IMR-90 (cell line): ENCODE results near the gene TMX2. TPM values are rescaled to one million over a fixed set of nuclear protein-coding genes. Genes with fewer than 3 reads are reported as not detected.

ENCODE experiments used
- ATAC-seq: fragments of 200-7000 bp; cut with Tn5 transposase; 2 replicates; pipeline ENCODE4 v1.9.1; 2020; ENCODE audit warnings: low read depth, mild to moderate bottlenecking, moderate library complexity
- BruUV-seq: library from RNA; stranded (reverse); fragments of 400-500 nt; replicated peaks from 2 replicates; lab custom pipeline; 2021; lab: Mats Ljungman, UMichigan
- CTCF ChIA-PET: fragments of 300-600 bp; formaldehyde crosslinking; extraction: SDS; loops from one replicate; lab custom pipeline; 2021; ENCODE audit warnings: antibody characterized with exemption; lab: Yijun Ruan, JAX
- POLR2A ChIA-PET: fragments of 300-600 bp; sonication (Branson Sonifier 250); formaldehyde crosslinking; loops from one replicate; lab custom pipeline; 2022; ENCODE audit warnings: antibody characterized with exemption; ENCODE audit not compliant: unreplicated experiment; lab: Charles Lee
- DNase-seq: peaks from one replicate; pipeline ENCODE4 v3.0.0; 2013
- H2AFZ ChIP-seq: replicated peaks from 2 replicates; pipeline ENCODE3; 2013; ENCODE audit warnings: low read length, mild to moderate bottlenecking; ENCODE audit not compliant: poor library complexity
- H2AK5ac ChIP-seq: 2 replicates; pipeline ENCODE4 v1.6.1; 2013; ENCODE audit warnings: low read depth, low read length, inconsistent platforms
- H2AK9ac ChIP-seq: replicated peaks from 2 replicates; pipeline ENCODE3; 2013; ENCODE audit warnings: mild to moderate bottlenecking, low read depth, low read length, moderate library complexity; ENCODE audit not compliant: poor library complexity
- H2BK120ac ChIP-seq: 2 replicates; pipeline ENCODE4 v1.6.1; 2013; ENCODE audit warnings: low read depth, low read length, inconsistent platforms
- H2BK15ac ChIP-seq: 3 replicates; pipeline ENCODE4 v1.6.1; 2013; ENCODE audit warnings: low read depth, low read length, inconsistent platforms
- H2BK20ac ChIP-seq: 2 replicates; pipeline ENCODE4 v1.6.1; 2013; ENCODE audit warnings: low read depth, mild to moderate bottlenecking, inconsistent platforms, low read length, moderate library complexity
- H2BK5ac ChIP-seq: 2 replicates; pipeline ENCODE4 v1.6.1; 2013; ENCODE audit warnings: mild to moderate bottlenecking, low read depth, low read length, inconsistent platforms; ENCODE audit not compliant: poor library complexity, severe bottlenecking
- H3K14ac ChIP-seq: replicated peaks from 2 replicates; pipeline ENCODE4 v1.6.1; 2013; ENCODE audit warnings: low read depth, low read length, inconsistent platforms
- H3K18ac ChIP-seq: 2 replicates; pipeline ENCODE4 v1.6.1; 2013; ENCODE audit warnings: low read depth, low read length, control low read depth
- H3K23ac ChIP-seq: 2 replicates; pipeline ENCODE4 v1.6.1; 2013; ENCODE audit warnings: low read depth, low read length, inconsistent platforms
- H3K27ac ChIP-seq: 2 replicates; pipeline ENCODE4 v1.5.1; 2013; ENCODE audit warnings: mild to moderate bottlenecking, control low read depth, low read length; ENCODE audit not compliant: insufficient read depth
- H3K27me3 ChIP-seq: 2 replicates; pipeline ENCODE4 v1.6.1; 2013; ENCODE audit warnings: low read length; ENCODE audit not compliant: control insufficient read depth, insufficient read depth
- H3K36me3 ChIP-seq: 2 replicates; pipeline ENCODE4 v1.6.1; 2013; ENCODE audit warnings: low read length, mixed read lengths; ENCODE audit not compliant: control insufficient read depth, insufficient read depth
- H3K4ac ChIP-seq: 2 replicates; pipeline ENCODE4 v1.6.1; 2013; ENCODE audit warnings: low read depth, low read length, inconsistent platforms
- H3K4me1 ChIP-seq: 2 replicates; pipeline ENCODE4 v1.6.1; 2013; ENCODE audit warnings: low read length, mixed read lengths; ENCODE audit not compliant: control insufficient read depth, insufficient read depth
- H3K4me2 ChIP-seq: 2 replicates; pipeline ENCODE4 v1.6.1; 2013; ENCODE audit warnings: low read depth, mild to moderate bottlenecking, control low read depth, low read length, moderate library complexity
- H3K4me3 ChIP-seq: 2 replicates; pipeline ENCODE4 v1.5.1; 2013; ENCODE audit warnings: low read depth, mild to moderate bottlenecking, control low read depth, low read length, moderate library complexity; ENCODE audit not compliant: insufficient read depth
- H3K56ac ChIP-seq: 2 replicates; pipeline ENCODE4 v1.6.1; 2013; ENCODE audit warnings: low read length, inconsistent platforms; ENCODE audit not compliant: insufficient read depth; ENCODE audit errors: extremely low read depth
- H3K79me1 ChIP-seq, 2 experiments: 2 replicates each; pipeline ENCODE4 v1.6.1; 2013; ENCODE audit warnings: low read length in 2 of 2, inconsistent platforms in 1 of 2, low read depth in 1 of 2
- H3K9ac ChIP-seq: 2 replicates; pipeline ENCODE4 v1.6.1; 2013; ENCODE audit warnings: low read depth, low read length, control low read depth
- H3K9me1 ChIP-seq: 2 replicates; pipeline ENCODE4 v1.6.1; 2013; ENCODE audit warnings: low read length, inconsistent platforms; ENCODE audit not compliant: insufficient read depth
- H3K9me3 ChIP-seq: 2 replicates; pipeline ENCODE4 v1.6.1; 2013; ENCODE audit warnings: low read length; ENCODE audit not compliant: control insufficient read depth, insufficient read depth
- H4K20me1 ChIP-seq: 2 replicates; pipeline ENCODE4 v1.6.1; 2013; ENCODE audit warnings: low read length, inconsistent platforms; ENCODE audit not compliant: insufficient read depth
- H4K5ac ChIP-seq: 2 replicates; pipeline ENCODE4 v1.6.1; 2013; ENCODE audit warnings: mild to moderate bottlenecking, low read depth, low read length, control low read depth
- H4K8ac ChIP-seq, 2 experiments: 2 replicates each; pipeline ENCODE4 v1.6.1; 2013; ENCODE audit warnings: low read depth in 2 of 2, low read length in 2 of 2, control low read depth in 1 of 2, inconsistent platforms in 1 of 2
- H4K91ac ChIP-seq: 2 replicates; pipeline ENCODE4 v1.6.1; 2013; ENCODE audit warnings: low read depth, low read length, inconsistent platforms; ENCODE audit not compliant: insufficient read depth
- CEBPB ChIP-seq: IDR thresholded peaks from 2 replicates; pipeline ENCODE4 v1.6.1; 2012; ENCODE audit warnings: low read depth, low read length, improper control_type of control experiment
- MAFK ChIP-seq: IDR thresholded peaks from 2 replicates; pipeline ENCODE4 v1.6.1; 2012; ENCODE audit warnings: low read depth, low read length, improper control_type of control experiment
- MAZ ChIP-seq: IDR thresholded peaks from 2 replicates; pipeline ENCODE4 v1.6.1; 2012; ENCODE audit warnings: low read depth, mild to moderate bottlenecking, low read length, improper control_type of control experiment, moderate library complexity, borderline replicate concordance
- NFE2L2 ChIP-seq: fragments of 150-350 bp; IDR thresholded peaks from 2 replicates; pipeline ENCODE4 v1.6.1; 2016; ENCODE audit warnings: low read depth, mild to moderate bottlenecking, low read length
- POLR2A ChIP-seq: IDR thresholded peaks from 2 replicates; pipeline ENCODE4 v1.6.1; 2012; ENCODE audit warnings: mild to moderate bottlenecking, low read depth, low read length
- RAD21 ChIP-seq: IDR thresholded peaks from 2 replicates; pipeline ENCODE4 v1.6.1; 2012; ENCODE audit warnings: low read length, improper control_type of control experiment
- RFX5 ChIP-seq: IDR thresholded peaks from 2 replicates; pipeline ENCODE4 v1.8.0; 2012; ENCODE audit warnings: low read depth, mild to moderate bottlenecking, low read length, moderate library complexity
- WGBS, 2 experiments: methylation state at CpG; one replicate each; pipeline versions ENCODE4 v1.1.5 to v1.1.7; 2013; ENCODE audit warnings: missing lambda C conversion rate in 2 of 2; ENCODE audit not compliant: insufficient read length in 1 of 2; ENCODE audit errors: extremely low coverage in 2 of 2; 5-methylcytosine and 5-hydroxymethylcytosine counted together
- dilution Hi-C: fragments of 300-500 bp; cut with HindIII; formaldehyde crosslinking; loops from one replicate; pipeline ENCODE4 v1.14.3; 2018; ENCODE audit warnings: low sequenced_read_pairs; ENCODE audit not compliant: unreplicated experiment
- in situ Hi-C: fragments of 300-500 bp; cut with MboI; formaldehyde crosslinking; loops from 3 replicates; pipeline ENCODE4 v1.14.3; 2019; ENCODE audit warnings: low sequenced_read_pairs, inconsistent platforms, mixed read lengths
- intact Hi-C: fragments of 100-400 bp; cut with micrococcal nuclease; formaldehyde crosslinking; loops from 2 replicates; pipeline ENCODE4 v1.10.0; 2022
- polyA plus RNA-seq, 3 experiments: library from polyadenylated mRNA; depleted of rRNA; stranded (reverse); fragments of >200 nt; gene quantifications; 2 replicates each; pipeline ENCODE4 v1.2.3, GENCODE V29; 2012; ENCODE audit warnings: low replicate concordance in 1 of 3
- total RNA-seq: library from RNA; depleted of rRNA; stranded (reverse); fragments of >200 nt; gene quantifications from 2 replicates; pipeline ENCODE4 v1.2.3, GENCODE V29; 2012
- TF ChIP-seq, protein P1 (sequence below): fragments of 150-350 bp; IDR thresholded peaks from 2 replicates; pipeline ENCODE4 v1.6.1; 2016; ENCODE audit warnings: low read depth, mild to moderate bottlenecking, low read length, moderate library complexity, borderline replicate concordance
- TF ChIP-seq, protein P2 (sequence below): fragments of 150-350 bp; IDR thresholded peaks from 2 replicates; pipeline ENCODE4 v1.6.1; 2017; ENCODE audit warnings: mild to moderate bottlenecking, antibody characterized with exemption, low read length, low read depth
- TF ChIP-seq, protein P3 (sequence below): conservative IDR thresholded peaks from 2 replicates; pipeline ENCODE4 v1.5.1; 2012; ENCODE audit warnings: mild to moderate bottlenecking, low read depth, low read length, improper control_type of control experiment

TMX2 gene
- total and polyA plus RNA-seq, 2 of the 4 experiments (the other 2 are of a cell fraction), result 60.3 to 103 TPM

DNA sequence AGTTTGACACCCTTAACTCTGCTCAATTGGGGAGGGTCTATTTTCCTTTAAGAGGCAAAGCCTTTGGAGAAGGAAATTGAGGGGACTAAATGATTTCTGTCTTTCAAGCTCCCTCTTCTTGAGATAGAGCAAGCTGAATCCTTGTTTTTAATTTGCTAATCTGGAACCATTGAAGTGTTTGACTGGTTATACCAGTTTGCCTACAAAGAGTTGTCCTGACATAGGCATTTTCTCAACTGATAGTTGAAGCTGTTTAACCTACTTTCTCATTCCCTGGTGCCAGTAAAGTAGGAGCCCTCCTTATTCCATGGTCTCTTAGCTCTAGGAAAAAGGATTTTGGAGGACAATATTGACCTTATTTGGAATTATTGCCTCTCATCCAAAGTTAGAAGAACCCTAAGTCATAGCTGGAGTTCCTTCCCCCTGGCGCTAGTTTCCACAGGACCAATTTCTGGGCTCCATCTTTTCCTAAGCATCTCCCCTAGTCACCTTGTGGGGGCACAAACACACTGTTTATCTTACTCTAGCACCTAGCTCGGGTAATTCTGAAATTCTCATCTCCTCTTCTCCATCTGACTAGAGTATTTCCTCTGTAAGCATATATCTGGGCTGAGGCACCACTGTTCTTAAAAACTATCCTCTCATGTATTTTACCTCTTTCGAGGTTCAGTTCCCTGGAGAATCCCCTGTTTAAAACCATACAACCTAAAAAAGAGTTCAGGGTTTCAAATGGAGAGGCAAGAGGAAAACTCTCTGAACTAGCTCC is 37.0 kb upstream of the TMX2 start:
- Histone ChIP-seq H4K91ac (no peak overlapping the region), H3K36me3 (peaks cover 28% of the 10 kb centered on the region), H2AFZ (no peak overlapping the region), H4K20me1 (peaks cover 48% of the 10 kb centered on the region), H2AK9ac (no peak overlapping the region), H3K23ac (no peak overlapping the region), H3K4me3 (no peak overlapping the region), H2AK5ac (no peak overlapping the region), H3K56ac (no peak overlapping the region), H3K9me1 (0 out of 2 replicates have a peak, but pooled peaks cover 11% of the 10 kb centered on the region), H3K4me2 (no peak overlapping the region), H4K8ac (no peak overlapping the region), H3K27ac (no peak overlapping the region), H3K9me3 (no peaks in the 10 kb centered on the region), H3K27me3 (no peaks in the 10 kb centered on the region), H3K4ac (no peak overlapping the region), H3K9ac (no peak overlapping the region), H2BK5ac (no peak overlapping the region), H2BK20ac (no peak overlapping the region), H3K4me1 (peaks cover 3% of the 10 kb centered on the region), H3K18ac (no peak overlapping the region), H3K14ac (no peak overlapping the region), H4K5ac (no peak overlapping the region), H2BK120ac (no peak overlapping the region), H3K79me1 (peaks cover 39 to 75% of the 10 kb centered on the region in 2 experiments), H2BK15ac (no peak overlapping the region)
- ChIA-PET POLR2A (no interaction called here), CTCF (interaction anchor here (0.8 to 1.1 kb wide), 2 partner anchors 12 to 182 kb away, joined by 3 read pairs; no protein-coding TSS in a partner anchor)
- no peak for DNase-seq
- in situ Hi-C loops (no loop called here), intact Hi-C loops (no loop called here), dilution Hi-C loops (no loop called here)
- 88% methylated on average over 1 of the region's 3 CpGs; no CpG with 5 or more reads in 1 of the 2 experiments for WGBS, 2 experiments
- BruUV-seq, result no TSS peak
- TF ChIP-seq POLR2A (no peak), RAD21 (no peak), CEBPB (no peak), RFX5 (no peak), MAFK (no peak), NFE2L2 (no peak), MAZ (no peak)
- TF ChIP-seq, protein P1, sequence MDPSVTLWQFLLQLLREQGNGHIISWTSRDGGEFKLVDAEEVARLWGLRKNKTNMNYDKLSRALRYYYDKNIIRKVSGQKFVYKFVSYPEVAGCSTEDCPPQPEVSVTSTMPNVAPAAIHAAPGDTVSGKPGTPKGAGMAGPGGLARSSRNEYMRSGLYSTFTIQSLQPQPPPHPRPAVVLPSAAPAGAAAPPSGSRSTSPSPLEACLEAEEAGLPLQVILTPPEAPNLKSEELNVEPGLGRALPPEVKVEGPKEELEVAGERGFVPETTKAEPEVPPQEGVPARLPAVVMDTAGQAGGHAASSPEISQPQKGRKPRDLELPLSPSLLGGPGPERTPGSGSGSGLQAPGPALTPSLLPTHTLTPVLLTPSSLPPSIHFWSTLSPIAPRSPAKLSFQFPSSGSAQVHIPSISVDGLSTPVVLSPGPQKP, result no peak
- TF ChIP-seq, protein P2, sequence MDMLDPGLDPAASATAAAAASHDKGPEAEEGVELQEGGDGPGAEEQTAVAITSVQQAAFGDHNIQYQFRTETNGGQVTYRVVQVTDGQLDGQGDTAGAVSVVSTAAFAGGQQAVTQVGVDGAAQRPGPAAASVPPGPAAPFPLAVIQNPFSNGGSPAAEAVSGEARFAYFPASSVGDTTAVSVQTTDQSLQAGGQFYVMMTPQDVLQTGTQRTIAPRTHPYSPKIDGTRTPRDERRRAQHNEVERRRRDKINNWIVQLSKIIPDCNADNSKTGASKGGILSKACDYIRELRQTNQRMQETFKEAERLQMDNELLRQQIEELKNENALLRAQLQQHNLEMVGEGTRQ, result no peak
- TF ChIP-seq, protein P3, sequence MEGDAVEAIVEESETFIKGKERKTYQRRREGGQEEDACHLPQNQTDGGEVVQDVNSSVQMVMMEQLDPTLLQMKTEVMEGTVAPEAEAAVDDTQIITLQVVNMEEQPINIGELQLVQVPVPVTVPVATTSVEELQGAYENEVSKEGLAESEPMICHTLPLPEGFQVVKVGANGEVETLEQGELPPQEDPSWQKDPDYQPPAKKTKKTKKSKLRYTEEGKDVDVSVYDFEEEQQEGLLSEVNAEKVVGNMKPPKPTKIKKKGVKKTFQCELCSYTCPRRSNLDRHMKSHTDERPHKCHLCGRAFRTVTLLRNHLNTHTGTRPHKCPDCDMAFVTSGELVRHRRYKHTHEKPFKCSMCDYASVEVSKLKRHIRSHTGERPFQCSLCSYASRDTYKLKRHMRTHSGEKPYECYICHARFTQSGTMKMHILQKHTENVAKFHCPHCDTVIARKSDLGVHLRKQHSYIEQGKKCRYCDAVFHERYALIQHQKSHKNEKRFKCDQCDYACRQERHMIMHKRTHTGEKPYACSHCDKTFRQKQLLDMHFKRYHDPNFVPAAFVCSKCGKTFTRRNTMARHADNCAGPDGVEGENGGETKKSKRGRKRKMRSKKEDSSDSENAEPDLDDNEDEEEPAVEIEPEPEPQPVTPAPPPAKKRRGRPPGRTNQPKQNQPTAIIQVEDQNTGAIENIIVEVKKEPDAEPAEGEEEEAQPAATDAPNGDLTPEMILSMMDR, result no peak
- no peak for ATAC-seq
